ENCODE measurements around the gene SPARC.

- TF ChIP-seq YY1 (IDR thresholded peaks at IDR 0.05; ENCODE audit: insufficient read depth, insufficient read length) (no peak), ZNF274 (IDR thresholded peaks at IDR 0.05; ENCODE audit: low read depth, low read length) (no peak), SUZ12 (IDR thresholded peaks at IDR 0.05; ENCODE audit: extremely low read depth, insufficient read depth, insufficient read length) (no peak)
Observed at GRCh38 chr5:151612689-151613427, 73.9 kb downstream of the SPARC start.
